ENCODE data around the gene MEA1. TPM values are rescaled to one million over a fixed set of nuclear protein-coding genes. Genes with fewer than 3 reads are reported as not detected.

The MEA1 gene
- total RNA-seq, 4 donors from 2014 or later: 46.3 to 57.8 (median 52.0) TPM

DNA sequence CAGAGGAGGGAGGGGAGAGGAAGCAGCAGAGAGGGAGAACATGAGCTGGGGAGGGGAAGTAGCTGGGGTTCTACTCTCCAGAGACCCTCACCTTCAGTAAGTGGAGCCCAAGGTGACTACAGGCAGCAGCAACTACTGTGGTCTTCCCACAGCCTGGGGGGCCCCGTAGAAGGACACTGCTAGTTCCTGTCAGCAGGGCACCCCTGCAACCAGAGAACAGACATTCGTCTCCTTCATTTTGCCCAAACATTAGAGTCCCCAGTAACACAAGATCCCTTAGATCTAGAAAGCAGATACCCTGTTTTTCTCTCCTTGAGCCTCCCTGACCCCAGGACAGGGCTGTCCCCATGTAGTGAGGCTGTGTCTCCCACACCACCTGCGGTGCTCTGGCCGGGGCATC, 45.0 kb downstream of the MEA1 start:
- TF ChIP-seq, protein P1, sequence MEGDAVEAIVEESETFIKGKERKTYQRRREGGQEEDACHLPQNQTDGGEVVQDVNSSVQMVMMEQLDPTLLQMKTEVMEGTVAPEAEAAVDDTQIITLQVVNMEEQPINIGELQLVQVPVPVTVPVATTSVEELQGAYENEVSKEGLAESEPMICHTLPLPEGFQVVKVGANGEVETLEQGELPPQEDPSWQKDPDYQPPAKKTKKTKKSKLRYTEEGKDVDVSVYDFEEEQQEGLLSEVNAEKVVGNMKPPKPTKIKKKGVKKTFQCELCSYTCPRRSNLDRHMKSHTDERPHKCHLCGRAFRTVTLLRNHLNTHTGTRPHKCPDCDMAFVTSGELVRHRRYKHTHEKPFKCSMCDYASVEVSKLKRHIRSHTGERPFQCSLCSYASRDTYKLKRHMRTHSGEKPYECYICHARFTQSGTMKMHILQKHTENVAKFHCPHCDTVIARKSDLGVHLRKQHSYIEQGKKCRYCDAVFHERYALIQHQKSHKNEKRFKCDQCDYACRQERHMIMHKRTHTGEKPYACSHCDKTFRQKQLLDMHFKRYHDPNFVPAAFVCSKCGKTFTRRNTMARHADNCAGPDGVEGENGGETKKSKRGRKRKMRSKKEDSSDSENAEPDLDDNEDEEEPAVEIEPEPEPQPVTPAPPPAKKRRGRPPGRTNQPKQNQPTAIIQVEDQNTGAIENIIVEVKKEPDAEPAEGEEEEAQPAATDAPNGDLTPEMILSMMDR (IDR thresholded peaks at IDR 0.05; ENCODE audit: low read depth): no peak

DNA sequence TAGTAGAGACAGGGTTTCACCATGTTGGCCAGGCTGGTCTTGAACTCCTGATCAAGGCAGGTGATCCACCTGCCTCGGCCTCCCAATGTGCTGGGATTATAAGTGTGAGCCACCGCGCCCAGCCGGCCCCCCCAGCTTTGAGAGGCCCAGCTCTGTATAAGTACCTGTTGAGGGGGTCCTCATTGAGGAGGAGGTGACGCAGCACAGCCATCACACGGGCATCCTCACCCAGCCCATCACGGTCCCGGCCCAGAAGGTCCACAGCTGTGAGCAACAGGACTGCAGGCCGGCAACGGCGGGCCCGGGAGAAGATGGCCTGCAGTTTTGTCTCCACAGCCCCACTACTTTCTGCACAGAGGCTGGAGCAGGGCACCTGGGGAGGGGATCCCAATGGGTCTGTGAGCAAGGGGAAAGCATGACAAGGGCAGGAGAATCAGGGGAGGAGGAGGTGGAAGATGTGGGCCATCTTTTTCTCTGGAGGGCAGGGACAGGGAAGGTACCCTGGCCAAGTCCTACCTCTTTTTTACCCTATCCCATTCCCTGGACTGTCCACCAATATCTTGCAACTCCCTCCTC, 45.5 kb downstream of the MEA1 start:
- TF ChIP-seq, protein P1 (IDR thresholded peaks at IDR 0.05; ENCODE audit: low read depth): no peak

DNA sequence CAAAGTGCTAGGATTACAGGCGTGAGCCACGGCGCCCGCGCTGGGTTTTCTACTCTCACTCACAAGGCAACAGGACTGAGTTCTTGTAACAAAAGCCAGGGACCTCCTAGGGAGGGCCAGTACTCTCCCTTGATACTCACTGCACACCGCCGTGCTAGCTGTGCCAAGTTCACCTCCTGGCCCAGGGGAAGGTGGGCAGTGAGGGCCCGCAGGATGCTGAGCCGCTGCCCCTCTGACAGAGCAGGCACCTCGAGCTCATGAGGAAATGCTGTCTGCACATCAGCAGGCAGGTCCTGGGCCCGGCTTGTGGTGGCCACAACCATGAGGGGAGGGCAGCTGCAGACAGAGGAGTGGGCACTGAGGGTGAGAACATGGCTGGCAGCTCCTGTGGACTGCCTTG, 46.5 kb downstream of the MEA1 start:
- TF ChIP-seq, protein P1 (IDR thresholded peaks at IDR 0.05; ENCODE audit: low read depth): no peak

DNA sequence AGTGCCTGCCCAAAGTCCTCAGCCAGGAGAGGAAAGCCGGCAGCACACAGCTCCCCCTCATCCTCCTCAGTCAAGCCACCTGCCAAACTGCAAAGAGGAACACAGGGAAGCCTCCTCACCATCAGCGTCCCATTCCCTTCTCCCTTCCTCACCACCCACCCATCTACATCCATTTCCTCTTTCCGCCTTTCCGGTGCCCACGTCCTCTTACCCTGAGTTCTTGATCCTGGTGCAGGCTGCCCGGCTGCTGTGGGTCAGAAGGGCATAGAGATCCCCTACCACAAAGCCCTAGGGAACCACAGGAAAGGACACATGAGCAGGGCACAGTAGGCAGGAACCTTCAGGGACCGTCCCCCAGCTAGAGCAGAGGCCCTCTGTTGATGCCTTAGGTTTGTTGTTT, 47.2 kb downstream of the MEA1 start:
- TF ChIP-seq, protein P1 (IDR thresholded peaks at IDR 0.05; ENCODE audit: low read depth): no peak

DNA sequence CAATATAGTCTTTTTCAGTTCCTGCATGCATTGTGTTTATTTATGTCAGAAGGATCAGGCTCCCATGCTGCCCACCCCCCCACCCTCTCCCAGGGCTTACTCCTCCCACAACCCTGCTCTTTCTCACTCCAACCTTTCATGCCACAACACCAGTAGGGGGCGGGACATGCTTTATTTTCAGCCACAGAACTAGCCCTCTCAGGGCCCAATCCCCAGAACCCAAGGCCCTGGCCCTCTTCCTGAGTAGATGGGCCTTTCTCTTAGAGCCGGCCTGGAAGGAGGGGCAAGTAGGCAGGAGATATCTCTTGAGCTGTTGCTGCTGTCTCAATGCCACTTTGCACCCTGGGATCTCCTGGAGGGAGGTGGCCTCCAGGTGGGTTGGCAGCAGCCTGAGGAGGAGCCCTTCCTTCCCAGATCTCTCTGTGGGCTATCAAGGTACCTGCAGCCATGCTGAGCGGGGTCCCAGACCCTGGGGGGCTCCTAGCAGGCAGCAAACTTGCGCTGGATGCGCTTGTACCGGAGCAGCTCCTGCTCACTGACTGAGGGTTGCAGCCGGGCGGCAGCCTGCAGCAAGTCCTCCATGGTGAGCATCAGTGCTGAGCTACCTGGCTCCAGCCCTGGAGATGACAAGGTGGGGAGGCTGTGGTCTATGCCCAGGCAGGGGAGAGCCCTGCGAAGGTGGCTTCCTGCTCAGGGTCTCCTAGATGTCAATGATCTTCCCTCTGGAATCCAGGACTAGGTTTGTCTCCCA, 49.7 kb downstream of the MEA1 start:
- TF ChIP-seq, protein P1 (IDR thresholded peaks at IDR 0.05; ENCODE audit: low read depth): no peak

DNA sequence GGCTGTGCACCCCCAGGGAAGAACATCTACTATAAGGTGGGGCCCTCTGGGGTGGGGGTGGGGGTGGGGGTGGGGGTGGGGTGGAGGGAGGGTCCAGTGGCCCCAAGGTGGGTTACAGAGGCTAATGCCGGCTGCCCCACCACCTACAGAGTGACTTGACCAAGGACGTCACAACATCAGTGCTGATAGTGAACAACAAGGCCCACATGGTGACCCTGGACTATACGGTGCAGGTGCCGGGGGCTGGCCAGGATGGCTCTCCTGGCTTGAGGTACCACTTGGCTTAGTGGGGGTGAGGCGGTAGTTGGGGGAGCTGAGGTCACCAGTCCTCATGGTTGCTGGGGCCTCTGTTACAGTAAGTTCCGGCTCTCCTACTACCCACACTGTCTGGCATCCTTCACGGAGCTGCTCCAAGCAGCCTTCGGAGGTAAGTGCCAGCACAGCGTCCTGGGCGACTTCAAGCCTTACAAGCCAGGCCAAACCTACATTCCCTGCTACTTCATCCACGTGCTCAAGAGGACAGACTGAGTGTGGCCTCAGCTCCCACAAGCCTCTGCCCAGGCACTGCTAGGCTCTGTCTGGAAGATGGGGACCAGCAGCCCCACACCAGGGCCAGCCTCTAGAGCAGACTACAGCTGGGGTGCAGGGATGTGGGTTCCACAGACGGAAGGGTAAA, 50.4 kb downstream of the MEA1 start:
- TF ChIP-seq, protein P1 (IDR thresholded peaks at IDR 0.05; ENCODE audit: low read depth): no peak

DNA sequence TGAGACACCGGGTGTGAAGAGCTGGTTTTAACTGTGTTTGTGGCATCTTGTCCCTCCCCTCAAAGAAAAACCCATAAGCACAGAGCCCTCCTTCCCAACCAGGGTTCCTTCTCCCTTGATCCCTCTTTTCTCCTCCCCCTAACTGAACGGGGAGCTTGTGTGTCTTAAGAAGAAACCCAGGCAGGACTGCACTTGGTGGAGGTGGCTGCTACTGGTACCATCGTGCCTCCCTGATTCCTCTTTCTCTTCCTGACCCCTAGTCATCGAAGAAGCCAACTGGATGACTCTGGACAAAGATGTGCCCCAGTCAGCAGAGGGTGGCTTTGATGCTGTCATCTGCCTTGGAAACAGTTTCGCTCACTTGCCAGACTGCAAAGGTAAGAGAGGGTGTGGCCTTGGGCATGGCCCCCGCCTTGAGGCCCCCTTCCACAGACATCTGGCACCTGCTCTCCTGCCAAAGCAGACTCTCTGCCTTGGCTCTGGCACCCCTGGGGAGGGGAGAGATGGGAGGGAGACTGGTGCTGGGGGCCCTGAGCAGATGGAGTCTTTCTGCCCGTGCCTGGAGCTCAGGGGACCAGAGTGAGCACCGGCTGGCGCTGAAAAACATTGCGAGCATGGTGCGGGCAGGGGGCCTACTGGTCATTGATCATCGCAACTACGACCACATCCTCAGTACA, 51.1 kb downstream of the MEA1 start:
- TF ChIP-seq, protein P1 (IDR thresholded peaks at IDR 0.05; ENCODE audit: low read depth): no peak

Data from subcutaneous adipose tissue (tissue), 4 donors.